ENCODE results near the gene MKNK1. TPM values are rescaled to one million over a fixed set of nuclear protein-coding genes. Genes with fewer than 3 reads are reported as not detected.

MKNK1 gene
- total RNA-seq, 1 experiment from 2014 or later: 12.9 TPM

DNA sequence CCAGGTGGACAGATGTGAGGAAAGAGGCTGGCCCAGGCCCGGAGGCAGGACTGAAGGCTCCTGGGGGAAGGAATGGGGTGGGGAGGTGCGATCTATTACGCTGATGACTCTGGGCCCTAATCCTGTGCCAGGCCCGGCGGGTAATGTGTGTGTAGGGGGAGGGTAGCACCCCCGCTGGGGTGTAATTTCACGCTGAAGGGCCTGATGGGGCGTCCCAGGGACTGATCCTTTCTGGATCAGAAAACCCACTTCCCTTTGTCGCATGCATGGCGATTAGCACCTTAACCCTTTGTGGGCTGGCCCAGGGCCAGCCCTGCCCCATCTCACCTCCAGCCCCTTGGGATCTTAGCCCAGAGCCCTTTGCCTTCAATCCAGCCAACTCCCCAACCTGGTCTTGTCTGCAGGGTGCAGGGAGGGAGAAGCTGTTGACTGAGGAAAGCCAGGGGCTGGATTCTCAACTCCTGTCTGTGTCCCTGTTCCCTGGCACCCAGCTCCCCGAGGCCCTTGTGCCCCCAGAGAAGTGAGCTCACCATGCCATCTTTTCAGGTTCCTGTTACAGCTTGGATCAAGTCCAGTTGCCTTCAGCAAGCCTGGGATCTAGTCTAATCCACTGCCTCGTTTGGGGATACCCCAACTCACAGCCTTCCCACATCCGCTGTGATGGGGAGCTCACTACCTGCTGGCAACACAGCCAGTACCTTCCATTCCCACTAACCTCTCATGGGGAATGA, 78.7 kb downstream of the MKNK1 start:
- Histone ChIP-seq H3K4me2 (ENCODE audit: insufficient read depth, insufficient read length, low read length) (no peak overlapping the region), H2BK20ac (ENCODE audit: low read depth, low read length, poor library complexity, severe bottlenecking) (no peak overlapping the region), H2BK12ac (ENCODE audit: insufficient read length, low read depth, low read length) (no peak overlapping the region), H3K79me2 (ENCODE audit: insufficient read depth, low read length) (no peaks in the 10 kb centered on the region), H3K23me2 (ENCODE audit: insufficient read length, low read depth, low read length, poor library complexity, severe bottlenecking) (no peaks in the 10 kb centered on the region), H3K79me1 (ENCODE audit: insufficient read depth, low read depth, low read length, poor library complexity, severe bottlenecking) (no peaks in the 10 kb centered on the region), H2BK5ac (ENCODE audit: insufficient read length, low read length) (no peak overlapping the region), H3K4ac (ENCODE audit: low read depth, low read length) (no peak overlapping the region), H3K23ac (ENCODE audit: insufficient read length, low read depth, low read length) (no peak overlapping the region), H2BK15ac (ENCODE audit: low read depth, low read length) (no peak overlapping the region), H2AK5ac (ENCODE audit: insufficient read length, low read length) (no peak overlapping the region), H3K9me3 (ENCODE audit: control insufficient read depth, low read depth, low read length) (no peaks in the 10 kb centered on the region), H4K5ac (ENCODE audit: insufficient read length, low read depth, low read length) (no peak overlapping the region), H3K4me1 (ENCODE audit: insufficient read depth, low read length) (peaks cover 6% of the 10 kb centered on the region; the same call in 1 of the 2 replicates), H3K14ac (ENCODE audit: insufficient read depth, low read length) (no peak overlapping the region), H4K91ac (ENCODE audit: insufficient read length, low read depth, low read length) (no peak overlapping the region), H4K20me1 (ENCODE audit: control insufficient read depth, insufficient read depth, insufficient read length) (no peaks in the 10 kb centered on the region), H2AFZ (ENCODE audit: low read length) (no peak overlapping the region), H3K18ac (ENCODE audit: insufficient read length, low read depth, low read length) (no peak overlapping the region), H3K27me3 (ENCODE audit: insufficient read depth, low read length) (peaks cover 11% of the 10 kb centered on the region; the same call in 1 of the 2 replicates), H2BK120ac (ENCODE audit: low read depth, low read length, poor library complexity, severe bottlenecking) (no peak overlapping the region), H3K9ac (ENCODE audit: extremely low read depth, insufficient read length, low read length) (no peak overlapping the region), H4K8ac (replicated peaks; ENCODE audit: insufficient read length, low read depth, low read length) (no peak overlapping the region), H3K56ac (ENCODE audit: insufficient read length, low read depth, low read length) (no peak overlapping the region), H3K27ac (ENCODE audit: insufficient read length, low read depth, low read length) (no peak overlapping the region), H3T11ph (ENCODE audit: low read length) (no peak overlapping the region)
- H3K27me3 Mint-ChIP-seq (ENCODE audit: low read depth): peaks cover 95% of the 10 kb centered on the region
- TF ChIP-seq, protein P1, sequence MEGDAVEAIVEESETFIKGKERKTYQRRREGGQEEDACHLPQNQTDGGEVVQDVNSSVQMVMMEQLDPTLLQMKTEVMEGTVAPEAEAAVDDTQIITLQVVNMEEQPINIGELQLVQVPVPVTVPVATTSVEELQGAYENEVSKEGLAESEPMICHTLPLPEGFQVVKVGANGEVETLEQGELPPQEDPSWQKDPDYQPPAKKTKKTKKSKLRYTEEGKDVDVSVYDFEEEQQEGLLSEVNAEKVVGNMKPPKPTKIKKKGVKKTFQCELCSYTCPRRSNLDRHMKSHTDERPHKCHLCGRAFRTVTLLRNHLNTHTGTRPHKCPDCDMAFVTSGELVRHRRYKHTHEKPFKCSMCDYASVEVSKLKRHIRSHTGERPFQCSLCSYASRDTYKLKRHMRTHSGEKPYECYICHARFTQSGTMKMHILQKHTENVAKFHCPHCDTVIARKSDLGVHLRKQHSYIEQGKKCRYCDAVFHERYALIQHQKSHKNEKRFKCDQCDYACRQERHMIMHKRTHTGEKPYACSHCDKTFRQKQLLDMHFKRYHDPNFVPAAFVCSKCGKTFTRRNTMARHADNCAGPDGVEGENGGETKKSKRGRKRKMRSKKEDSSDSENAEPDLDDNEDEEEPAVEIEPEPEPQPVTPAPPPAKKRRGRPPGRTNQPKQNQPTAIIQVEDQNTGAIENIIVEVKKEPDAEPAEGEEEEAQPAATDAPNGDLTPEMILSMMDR (conservative IDR thresholded peaks at IDR 0.05): no peak
- no peaks in the 10 kb centered on the region; a peak in 2 of 5 replicates for H3K9me3 Mint-ChIP-seq
- H3K36me3 Mint-ChIP-seq (ENCODE audit: insufficient read depth in 1 of 3, low read depth in 3 of 3): no peaks in the 10 kb centered on the region
- H3K27ac Mint-ChIP-seq: no peak overlapping the region
- peaks cover 74 to 75% of the 10 kb centered on the region in 2 experiments for H3K4me1 Mint-ChIP-seq
- H3K4me3 Mint-ChIP-seq: peak overlapping the region; percentile 26 to 57; a peak in 3 of 5 replicates
- WGBS (ENCODE audit: extremely low coverage, insufficient read length, low lambda C conversion rate): no CpG with 5 or more reads among the region's 13 CpGs
- DNase-seq: no peak

All from H9 (cell line).